Progenitor cell of endocrine pancreas (in vitro differentiated cells): Measurements from ENCODE around the gene TBC1D2B. TPM values are rescaled to one million over a fixed set of nuclear protein-coding genes. Genes with fewer than 3 reads are reported as not detected.
"Not testable (repeated sequence)": the region's sequence is repeated elsewhere in the genome, so short reads cannot be mapped to it uniquely, and the experiment has no call there.

Source experiments
- DNase-seq: peaks from one replicate; pipeline ENCODE4 v3.0.0; 2021; ENCODE audit warnings: low spot score; ENCODE audit not compliant: unreplicated experiment
- H3K27ac Mint-ChIP-seq: 2 replicates; pipeline ENCODE4 v1.8.0; 2021; ENCODE audit warnings: mild to moderate bottlenecking, moderate library complexity, mixed read lengths
- H3K27me3 Mint-ChIP-seq: 2 replicates; pipeline ENCODE4 v1.8.0; 2021; ENCODE audit warnings: mixed read lengths
- H3K36me3 Mint-ChIP-seq: 2 replicates; pipeline ENCODE4 v1.8.0; 2022; ENCODE audit warnings: mixed read lengths; ENCODE audit not compliant: insufficient read depth
- H3K4me1 Mint-ChIP-seq: 2 replicates; pipeline ENCODE4 v1.8.0; 2021; ENCODE audit warnings: low read depth, mixed read lengths
- H3K4me3 Mint-ChIP-seq: 2 replicates; pipeline ENCODE4 v1.8.0; 2021; ENCODE audit warnings: low read depth, mild to moderate bottlenecking, moderate library complexity, mixed read lengths
- H3K9me3 Mint-ChIP-seq: 2 replicates; pipeline ENCODE4 v1.8.0; 2021; ENCODE audit warnings: low read depth, mixed read lengths
- total RNA-seq: library from RNA; stranded (reverse); gene quantifications from 2 replicates; pipeline ENCODE4 v1.2.1, GENCODE V29; 2021
- TF ChIP-seq, protein P1 (sequence below): fragments of 200-600 bp; sonication (generic); IDR thresholded peaks from one replicate; pipeline ENCODE4 v1.5.0; 2021; ENCODE audit warnings: antibody characterized with exemption, mild to moderate bottlenecking; ENCODE audit not compliant: unreplicated experiment

TBC1D2B gene
- total RNA-seq, 1 donor from 2014 or later, result 10.8 TPM

DNA sequence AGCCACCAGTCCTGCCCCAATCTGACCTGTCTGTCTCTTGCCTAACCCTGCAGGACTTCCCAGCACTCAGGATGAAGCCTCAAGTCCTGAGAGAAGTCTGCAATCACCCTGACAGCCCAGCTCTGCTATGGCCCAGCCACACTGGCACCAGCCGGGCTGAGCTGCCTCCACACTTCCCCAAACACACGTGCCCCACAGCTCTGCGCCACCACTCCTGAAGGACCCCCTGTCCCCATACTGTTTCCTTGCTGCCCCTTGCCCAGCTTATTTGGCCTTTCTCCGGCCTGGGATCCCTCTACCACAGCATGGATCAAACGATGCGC lies 76.6 kb downstream of the TBC1D2B start:
- Mint-ChIP-seq H3K4me1 (peaks cover 3% of the 10 kb centered on the region), H3K27ac (no peak overlapping the region), H3K4me3 (no peak overlapping the region), H3K9me3 (no peaks in the 10 kb centered on the region), H3K27me3 (no peaks in the 10 kb centered on the region), H3K36me3 (peaks cover 8% of the 10 kb centered on the region)
- no peak for DNase-seq
- TF ChIP-seq, protein P1, sequence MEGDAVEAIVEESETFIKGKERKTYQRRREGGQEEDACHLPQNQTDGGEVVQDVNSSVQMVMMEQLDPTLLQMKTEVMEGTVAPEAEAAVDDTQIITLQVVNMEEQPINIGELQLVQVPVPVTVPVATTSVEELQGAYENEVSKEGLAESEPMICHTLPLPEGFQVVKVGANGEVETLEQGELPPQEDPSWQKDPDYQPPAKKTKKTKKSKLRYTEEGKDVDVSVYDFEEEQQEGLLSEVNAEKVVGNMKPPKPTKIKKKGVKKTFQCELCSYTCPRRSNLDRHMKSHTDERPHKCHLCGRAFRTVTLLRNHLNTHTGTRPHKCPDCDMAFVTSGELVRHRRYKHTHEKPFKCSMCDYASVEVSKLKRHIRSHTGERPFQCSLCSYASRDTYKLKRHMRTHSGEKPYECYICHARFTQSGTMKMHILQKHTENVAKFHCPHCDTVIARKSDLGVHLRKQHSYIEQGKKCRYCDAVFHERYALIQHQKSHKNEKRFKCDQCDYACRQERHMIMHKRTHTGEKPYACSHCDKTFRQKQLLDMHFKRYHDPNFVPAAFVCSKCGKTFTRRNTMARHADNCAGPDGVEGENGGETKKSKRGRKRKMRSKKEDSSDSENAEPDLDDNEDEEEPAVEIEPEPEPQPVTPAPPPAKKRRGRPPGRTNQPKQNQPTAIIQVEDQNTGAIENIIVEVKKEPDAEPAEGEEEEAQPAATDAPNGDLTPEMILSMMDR, result no peak

DNA sequence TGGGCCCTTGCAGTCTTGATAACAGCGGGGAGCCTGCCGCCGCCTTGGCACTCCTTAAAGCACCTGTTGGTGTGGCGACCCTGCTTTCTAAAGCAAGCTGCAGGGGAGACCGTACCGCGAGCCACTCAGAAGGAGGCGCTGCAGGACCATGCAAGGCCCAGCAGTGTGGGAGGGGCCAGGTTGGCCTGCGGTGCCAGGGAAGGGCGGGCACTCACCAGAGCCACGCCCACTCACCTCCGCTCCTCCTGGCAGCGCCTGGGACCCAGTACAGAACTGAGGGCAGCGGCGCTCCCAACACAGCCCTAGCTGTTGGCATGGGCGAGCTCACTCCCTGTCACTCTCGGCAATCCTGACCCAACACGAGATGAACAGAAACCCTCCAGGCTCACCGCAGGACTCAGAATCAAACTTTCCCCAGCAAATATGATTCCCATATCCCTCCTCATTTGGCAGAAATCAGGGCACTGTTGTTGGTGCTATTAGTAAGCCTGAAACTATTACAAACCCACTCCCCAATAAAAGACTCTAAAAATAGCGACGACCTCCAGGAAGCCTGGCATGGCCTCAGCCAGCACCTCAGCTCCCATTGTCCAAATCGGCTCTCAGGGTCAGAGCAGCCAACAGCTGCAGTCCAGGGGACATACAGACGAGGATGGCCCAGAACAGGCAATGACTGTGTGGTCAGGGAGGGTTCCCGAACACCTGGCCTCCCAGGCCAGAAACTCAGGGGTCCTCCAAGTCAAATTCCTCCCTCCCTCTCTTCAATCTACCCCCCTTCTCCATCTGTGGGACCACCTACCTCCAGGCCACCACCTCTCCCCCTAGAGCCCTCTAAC lies 77.2 kb downstream of the TBC1D2B start:
- Mint-ChIP-seq H3K9me3 (no peaks in the 10 kb centered on the region), H3K27me3 (no peaks in the 10 kb centered on the region), H3K36me3 (peaks cover 8% of the 10 kb centered on the region), H3K27ac (no peak overlapping the region), H3K4me3 (no peak overlapping the region), H3K4me1 (peaks cover 3% of the 10 kb centered on the region)
- TF ChIP-seq, protein P1, result peak; percentile 80
- DNase-seq, result peak; percentile 76

DNA sequence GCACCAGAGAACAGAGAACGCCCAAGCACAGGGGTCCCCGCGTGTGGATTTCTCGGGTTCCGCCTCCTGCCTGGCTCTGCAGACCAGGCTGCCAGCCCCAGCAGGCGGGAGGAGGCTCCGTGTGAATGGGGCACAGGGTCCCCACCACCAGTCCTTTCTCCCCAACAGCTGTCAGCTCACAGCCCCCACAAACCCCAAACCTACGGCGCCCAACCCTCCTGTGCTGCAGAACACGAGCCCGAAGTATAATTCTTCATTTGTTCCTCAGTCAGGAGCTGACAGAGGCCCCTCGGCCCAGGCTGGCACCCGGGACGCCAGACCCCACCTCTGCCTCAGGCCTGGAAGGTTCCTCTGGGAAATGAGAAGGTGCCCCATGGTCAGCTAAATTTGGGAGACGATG lies 78.0 kb downstream of the TBC1D2B start:
- Mint-ChIP-seq H3K4me1 (peaks cover 3% of the 10 kb centered on the region), H3K4me3 (no peak overlapping the region), H3K27me3 (no peaks in the 10 kb centered on the region), H3K36me3 (peaks cover 8% of the 10 kb centered on the region), H3K9me3 (no peaks in the 10 kb centered on the region), H3K27ac (no peak overlapping the region)
- TF ChIP-seq, protein P1, result no peak
- DNase-seq, result no peak

DNA sequence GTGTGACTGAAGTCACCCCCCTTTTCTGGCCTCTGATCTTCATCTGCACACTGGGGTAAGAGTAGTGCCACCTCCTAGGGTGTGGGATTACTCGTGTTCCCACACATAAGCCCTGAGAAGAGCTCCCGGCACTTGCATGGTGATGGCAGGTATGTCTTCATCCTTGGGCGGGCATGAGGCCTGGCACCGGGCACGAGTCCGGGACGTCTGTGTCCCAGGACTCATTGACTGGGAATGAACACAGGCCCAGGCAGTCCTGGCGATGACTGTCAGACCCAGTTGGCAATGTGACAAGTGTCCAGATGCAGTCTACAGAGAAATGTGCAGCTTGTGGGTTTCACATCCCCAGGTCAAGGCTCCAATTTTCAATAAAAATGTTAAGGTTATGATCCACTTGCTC lies 78.9 kb downstream of the TBC1D2B start:
- Mint-ChIP-seq H3K36me3 (peaks cover 6% of the 10 kb centered on the region), H3K27ac (no peak overlapping the region), H3K4me3 (no peak overlapping the region), H3K4me1 (peaks cover 3% of the 10 kb centered on the region), H3K27me3 (no peaks in the 10 kb centered on the region), H3K9me3 (no peaks in the 10 kb centered on the region)
- DNase-seq, result no peak
- TF ChIP-seq, protein P1, result no peak

DNA sequence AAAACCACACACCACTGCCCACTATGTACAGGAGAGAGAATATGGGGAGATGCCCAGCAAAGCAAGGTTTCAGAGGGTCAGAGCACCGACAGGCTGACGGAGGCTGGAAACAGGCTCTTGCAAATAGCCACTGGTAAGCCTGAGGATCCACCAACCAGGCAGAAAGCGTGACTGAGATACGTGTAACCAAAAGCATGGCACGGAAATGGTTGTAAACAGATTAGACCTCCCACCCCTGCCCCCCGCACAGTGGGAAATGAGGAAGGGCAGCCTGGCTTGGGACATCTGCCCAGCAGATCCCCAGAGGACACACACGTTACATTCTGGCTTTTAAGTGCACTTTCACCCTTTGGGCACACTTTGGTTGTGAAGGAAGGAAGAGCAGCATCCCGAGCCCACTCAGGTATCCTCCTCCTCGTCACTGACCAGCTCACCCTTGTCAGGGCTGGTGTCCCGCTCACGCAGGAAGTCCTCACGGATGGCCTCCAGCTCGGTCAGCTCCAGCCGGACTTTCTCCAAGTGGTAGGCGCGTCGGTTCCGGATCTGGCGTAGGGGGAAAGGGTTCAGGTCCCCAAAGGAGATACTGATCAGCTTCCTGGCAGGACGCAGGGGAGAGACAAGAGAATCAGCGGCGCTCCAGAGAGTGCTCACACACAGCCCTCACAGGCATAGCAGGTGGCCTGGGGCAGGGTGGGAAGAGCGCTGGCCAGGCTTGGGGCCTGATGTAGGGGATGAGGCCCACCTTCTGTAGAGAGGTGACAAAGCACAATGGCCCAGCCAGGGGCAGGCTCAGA lies 79.6 kb downstream of the TBC1D2B start:
- H3K27ac Mint-ChIP-seq, H3K9me3 Mint-ChIP-seq, H3K36me3 Mint-ChIP-seq, H3K27me3 Mint-ChIP-seq, H3K4me3 Mint-ChIP-seq, DNase-seq, H3K4me1 Mint-ChIP-seq: not testable (repeated sequence)

DNA sequence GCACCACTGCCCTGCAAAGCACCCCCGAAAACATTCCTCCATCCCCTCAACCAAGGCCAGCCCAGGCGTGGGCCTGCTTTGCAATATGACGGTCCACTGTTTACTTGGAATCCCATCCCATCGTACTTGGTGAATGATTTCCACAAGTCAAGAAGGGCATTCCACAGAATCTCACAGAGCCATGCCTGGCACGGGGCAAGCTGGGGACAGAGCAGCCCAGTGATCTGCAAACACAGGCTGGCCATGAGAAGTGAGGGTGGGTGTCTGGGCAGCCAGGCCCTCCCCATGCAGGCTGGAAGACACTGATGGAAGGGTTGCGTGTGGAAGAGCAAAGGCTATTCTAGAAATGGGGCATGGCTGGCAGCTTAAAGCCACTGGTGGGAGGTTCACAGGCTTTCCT lies 80.3 kb downstream of the TBC1D2B start:
- H3K4me3 Mint-ChIP-seq, DNase-seq, H3K27me3 Mint-ChIP-seq, H3K36me3 Mint-ChIP-seq, H3K4me1 Mint-ChIP-seq, H3K27ac Mint-ChIP-seq, H3K9me3 Mint-ChIP-seq: not testable (repeated sequence)

DNA sequence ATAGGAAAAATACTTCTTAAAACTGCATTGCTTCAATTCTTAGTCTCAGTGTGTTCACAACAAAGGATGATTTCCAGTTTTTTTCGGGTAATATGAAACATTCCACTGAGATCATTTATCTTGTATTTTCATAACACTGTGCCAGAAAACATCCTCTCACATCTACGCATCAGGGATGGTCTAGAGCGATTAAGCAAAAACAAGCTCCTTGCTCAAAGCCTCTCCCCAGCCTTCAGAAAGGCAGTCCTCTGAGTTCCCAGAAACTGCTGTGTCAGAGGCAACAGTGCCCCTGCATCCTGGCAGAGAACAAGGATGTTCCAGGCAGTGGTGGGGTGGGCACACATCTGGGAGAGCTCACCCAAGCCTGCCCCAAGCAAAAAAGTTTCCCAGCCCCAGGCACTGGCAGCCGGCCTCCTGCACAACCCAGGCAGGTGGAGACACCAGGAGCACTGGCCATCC lies 80.8 kb downstream of the TBC1D2B start:
- not testable (repeated sequence) for DNase-seq, H3K27ac Mint-ChIP-seq, H3K9me3 Mint-ChIP-seq, H3K4me3 Mint-ChIP-seq, H3K27me3 Mint-ChIP-seq, H3K36me3 Mint-ChIP-seq, H3K4me1 Mint-ChIP-seq

DNA sequence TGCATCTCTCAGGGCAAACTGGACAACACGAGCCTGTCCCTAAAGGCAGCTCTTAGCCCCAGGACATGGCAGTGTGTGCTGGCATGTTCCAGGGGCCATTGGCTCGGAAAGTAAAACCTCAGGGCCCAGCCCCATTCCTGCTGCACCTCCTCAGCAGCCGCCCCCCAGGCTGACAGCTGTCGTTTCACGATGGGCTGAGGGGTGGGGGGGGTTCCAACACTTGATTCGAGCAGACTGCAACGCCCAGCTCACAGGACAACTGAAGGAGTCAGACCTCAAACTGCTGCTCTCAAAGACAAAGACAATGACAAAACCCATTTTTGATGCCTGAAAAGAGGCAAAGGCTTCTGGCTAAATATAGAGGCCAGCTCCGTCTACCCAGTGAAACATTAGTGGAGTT lies 81.3 kb downstream of the TBC1D2B start:
- H3K4me3 Mint-ChIP-seq, H3K9me3 Mint-ChIP-seq, H3K27me3 Mint-ChIP-seq, DNase-seq, H3K4me1 Mint-ChIP-seq, H3K27ac Mint-ChIP-seq, H3K36me3 Mint-ChIP-seq: not testable (repeated sequence)

DNA sequence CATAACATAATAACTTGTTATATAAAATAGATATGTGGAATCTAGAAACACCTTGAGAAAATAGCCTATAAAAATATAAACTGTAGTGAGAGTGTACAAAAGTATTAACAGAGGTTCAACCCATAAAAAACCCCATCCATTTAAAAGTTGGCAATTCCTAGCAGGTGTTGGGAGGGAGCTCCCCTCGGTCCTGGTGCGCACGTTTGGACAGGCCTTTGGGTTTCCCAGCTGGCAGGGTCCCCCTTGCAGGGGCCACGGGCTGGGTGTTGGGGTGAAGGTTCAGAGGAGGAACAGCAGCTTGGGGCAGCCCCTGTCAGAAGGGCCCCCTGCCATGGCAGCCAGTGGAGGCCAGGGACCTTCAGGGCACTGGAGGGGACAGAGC lies 82.0 kb downstream of the TBC1D2B start:
- H3K27me3 Mint-ChIP-seq, H3K9me3 Mint-ChIP-seq, DNase-seq, H3K27ac Mint-ChIP-seq, H3K4me3 Mint-ChIP-seq, H3K36me3 Mint-ChIP-seq, H3K4me1 Mint-ChIP-seq: not testable (repeated sequence)
